Loucy (cell line): ENCODE data around the gene PARP14.

Experiments used
- EZH2phosphoT487 ChIP-seq: fragments of 200-600 bp; IDR thresholded peaks from 2 replicates; pipeline ENCODE4 v1.6.1; 2018; ENCODE audit warnings: antibody characterized with exemption, mild to moderate bottlenecking, moderate library complexity, borderline replicate concordance
- TF ChIP-seq, protein P1 (sequence below): fragments of 200-600 bp; sonication (generic); conservative IDR thresholded peaks from 2 replicates; pipeline ENCODE4 v1.5.1; 2014; ENCODE audit warnings: mild to moderate bottlenecking, antibody characterized with exemption, low read length

DNA sequence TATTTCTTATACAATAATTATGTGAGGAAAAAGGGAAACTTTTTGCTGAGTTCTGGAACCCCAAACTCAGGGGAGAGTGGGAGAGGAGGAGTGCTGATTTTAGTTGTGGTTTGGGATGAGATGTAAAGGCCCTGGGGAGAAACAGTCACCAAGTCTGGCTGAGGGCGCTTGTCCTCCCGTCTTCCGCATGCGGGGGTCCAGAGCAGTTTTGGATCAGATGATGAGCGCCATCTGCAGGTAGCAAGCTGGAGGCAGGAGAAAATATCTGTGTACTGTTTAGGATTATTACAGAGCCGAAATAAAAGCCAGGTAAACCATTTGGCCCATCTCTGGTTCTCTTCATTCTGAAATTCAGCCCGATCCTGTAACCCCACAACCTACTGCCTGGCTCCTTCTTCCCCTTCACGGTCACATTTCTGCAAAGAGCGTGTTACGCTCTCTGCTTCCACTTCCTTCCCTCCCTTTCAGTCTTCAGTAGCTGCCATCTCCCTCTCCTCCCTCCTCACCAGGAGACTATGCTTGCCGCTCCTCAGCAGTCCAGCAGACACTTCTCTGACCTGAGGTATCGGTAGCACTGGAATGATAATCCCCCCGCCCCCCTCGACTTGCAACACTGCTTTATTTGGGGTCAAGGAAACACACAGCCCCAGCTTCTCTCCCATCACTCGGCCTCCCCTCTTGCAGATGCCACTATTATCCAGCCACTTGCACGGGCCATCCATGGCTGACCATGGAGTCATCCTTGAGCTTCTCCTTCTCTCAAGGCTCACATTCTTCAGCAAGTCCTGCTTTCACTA lies 1.4 kb upstream of the PARP14 start:
- TF ChIP-seq, protein P1, sequence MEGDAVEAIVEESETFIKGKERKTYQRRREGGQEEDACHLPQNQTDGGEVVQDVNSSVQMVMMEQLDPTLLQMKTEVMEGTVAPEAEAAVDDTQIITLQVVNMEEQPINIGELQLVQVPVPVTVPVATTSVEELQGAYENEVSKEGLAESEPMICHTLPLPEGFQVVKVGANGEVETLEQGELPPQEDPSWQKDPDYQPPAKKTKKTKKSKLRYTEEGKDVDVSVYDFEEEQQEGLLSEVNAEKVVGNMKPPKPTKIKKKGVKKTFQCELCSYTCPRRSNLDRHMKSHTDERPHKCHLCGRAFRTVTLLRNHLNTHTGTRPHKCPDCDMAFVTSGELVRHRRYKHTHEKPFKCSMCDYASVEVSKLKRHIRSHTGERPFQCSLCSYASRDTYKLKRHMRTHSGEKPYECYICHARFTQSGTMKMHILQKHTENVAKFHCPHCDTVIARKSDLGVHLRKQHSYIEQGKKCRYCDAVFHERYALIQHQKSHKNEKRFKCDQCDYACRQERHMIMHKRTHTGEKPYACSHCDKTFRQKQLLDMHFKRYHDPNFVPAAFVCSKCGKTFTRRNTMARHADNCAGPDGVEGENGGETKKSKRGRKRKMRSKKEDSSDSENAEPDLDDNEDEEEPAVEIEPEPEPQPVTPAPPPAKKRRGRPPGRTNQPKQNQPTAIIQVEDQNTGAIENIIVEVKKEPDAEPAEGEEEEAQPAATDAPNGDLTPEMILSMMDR = peak; percentile 81
- TF ChIP-seq EZH2phosphoT487 = no peak
